ENCODE data around the gene AKAP8L.
A peak's percentile ranks its signal among the peaks of the same experiment; 100 is the strongest.
"Not testable (repeated sequence)": the region's sequence is repeated elsewhere in the genome, so short reads cannot be mapped to it uniquely, and the experiment has no call there.

AKAP8L gene

GRCh38 chr19:15358918-15359317 lies 59.9 kb downstream of the AKAP8L start:
- no peak overlapping the region for H3K27ac ChIP-seq (ENCODE audit: insufficient read depth, low read depth, low read length, poor library complexity, severe bottlenecking)
- H3K9me3 ChIP-seq (ENCODE audit: control insufficient read depth, low read length), result no peaks in the 10 kb centered on the region
- H3K36me3 ChIP-seq (ENCODE audit: control insufficient read depth, insufficient read depth, low read length), result peaks cover 55% of the 10 kb centered on the region
- H3K27me3 ChIP-seq (ENCODE audit: control insufficient read depth, insufficient read depth, low read length, poor library complexity, severe bottlenecking), result no peaks in the 10 kb centered on the region
- WGBS, 2 experiments, result 93 to 98% methylated on average over 3 of the region's 3 CpGs
- H3K4me3 ChIP-seq (ENCODE audit: insufficient read depth, low read depth, low read length), result no peak overlapping the region
- no peaks in the 10 kb centered on the region for H3K4me1 ChIP-seq (ENCODE audit: control insufficient read depth, insufficient read depth, low read length)

GRCh38 chr19:15357906-15358305 lies 60.9 kb downstream of the AKAP8L start:
- H3K9me3 ChIP-seq (ENCODE audit: control insufficient read depth, low read length), result no peaks in the 10 kb centered on the region
- no peaks in the 10 kb centered on the region for H3K4me1 ChIP-seq (ENCODE audit: control insufficient read depth, insufficient read depth, low read length)
- no peak overlapping the region for H3K4me3 ChIP-seq (ENCODE audit: insufficient read depth, low read depth, low read length)
- no peaks in the 10 kb centered on the region for H3K27me3 ChIP-seq (ENCODE audit: control insufficient read depth, insufficient read depth, low read length, poor library complexity, severe bottlenecking)
- H3K36me3 ChIP-seq (ENCODE audit: control insufficient read depth, insufficient read depth, low read length), result peaks cover 59% of the 10 kb centered on the region
- 91 to 96% methylated on average over 4 of the region's 4 CpGs for WGBS, 2 experiments
- H3K27ac ChIP-seq (ENCODE audit: insufficient read depth, low read depth, low read length, poor library complexity, severe bottlenecking), result no peak overlapping the region

GRCh38 chr19:15354566-15355296 lies 64.1 kb downstream of the AKAP8L start:
- H3K9me3 ChIP-seq (ENCODE audit: control insufficient read depth, low read length), result no peaks in the 10 kb centered on the region
- H3K4me1 ChIP-seq (ENCODE audit: control insufficient read depth, insufficient read depth, low read length), result no peaks in the 10 kb centered on the region
- H3K27me3 ChIP-seq (ENCODE audit: control insufficient read depth, insufficient read depth, low read length, poor library complexity, severe bottlenecking), result no peaks in the 10 kb centered on the region
- H3K27ac ChIP-seq (ENCODE audit: insufficient read depth, low read depth, low read length, poor library complexity, severe bottlenecking), result no peak overlapping the region
- 95 to 96% methylated on average over 27 of the region's 27 CpGs for WGBS, 2 experiments
- no peak overlapping the region for H3K4me3 ChIP-seq (ENCODE audit: insufficient read depth, low read depth, low read length)
- H3K36me3 ChIP-seq (ENCODE audit: control insufficient read depth, insufficient read depth, low read length), result peaks cover 36% of the 10 kb centered on the region

GRCh38 chr19:15353908-15354307 lies 64.9 kb downstream of the AKAP8L start:
- no peak overlapping the region for H3K27ac ChIP-seq (ENCODE audit: insufficient read depth, low read depth, low read length, poor library complexity, severe bottlenecking)
- H3K36me3 ChIP-seq (ENCODE audit: control insufficient read depth, insufficient read depth, low read length), result peaks cover 33% of the 10 kb centered on the region
- WGBS, 2 experiments, result 70 to 72% methylated on average over 4 of the region's 4 CpGs
- no peaks in the 10 kb centered on the region for H3K27me3 ChIP-seq (ENCODE audit: control insufficient read depth, insufficient read depth, low read length, poor library complexity, severe bottlenecking)
- H3K4me1 ChIP-seq (ENCODE audit: control insufficient read depth, insufficient read depth, low read length), result no peaks in the 10 kb centered on the region
- no peak overlapping the region for H3K4me3 ChIP-seq (ENCODE audit: insufficient read depth, low read depth, low read length)
- H3K9me3 ChIP-seq (ENCODE audit: control insufficient read depth, low read length), result no peaks in the 10 kb centered on the region

- H3K27ac ChIP-seq (ENCODE audit: insufficient read depth, low read depth, low read length, poor library complexity, severe bottlenecking); H3K9me3 ChIP-seq (ENCODE audit: control insufficient read depth, low read length); H3K4me1 ChIP-seq (ENCODE audit: control insufficient read depth, insufficient read depth, low read length); H3K4me3 ChIP-seq (ENCODE audit: insufficient read depth, low read depth, low read length); H3K27me3 ChIP-seq (ENCODE audit: control insufficient read depth, insufficient read depth, low read length, poor library complexity, severe bottlenecking): not testable (repeated sequence)
- peaks cover 22% of the 10 kb centered on the region for H3K36me3 ChIP-seq (ENCODE audit: control insufficient read depth, insufficient read depth, low read length)
- 93 to 94% methylated on average over 8 of the region's 8 CpGs for WGBS, 2 experiments
Measured at GRCh38 chr19:15352535-15352934, 66.3 kb downstream of the AKAP8L start.

- H3K36me3 ChIP-seq (ENCODE audit: control insufficient read depth, insufficient read depth, low read length); H3K4me1 ChIP-seq (ENCODE audit: control insufficient read depth, insufficient read depth, low read length); H3K27me3 ChIP-seq (ENCODE audit: control insufficient read depth, insufficient read depth, low read length, poor library complexity, severe bottlenecking); H3K27ac ChIP-seq (ENCODE audit: insufficient read depth, low read depth, low read length, poor library complexity, severe bottlenecking); H3K4me3 ChIP-seq (ENCODE audit: insufficient read depth, low read depth, low read length); H3K9me3 ChIP-seq (ENCODE audit: control insufficient read depth, low read length): not testable (repeated sequence)
- whole genome bisulfite sequencing, 2 experiments, result 95 to 97% methylated on average over 8 to 11 of the region's 11 CpGs
Measured at GRCh38 chr19:15341328-15341727, 77.5 kb downstream of the AKAP8L start.

- no peaks in the 10 kb centered on the region for H3K9me3 ChIP-seq (ENCODE audit: control insufficient read depth, low read length)
- 91 to 96% methylated on average over 4 of the region's 4 CpGs for WGBS, 2 experiments
Measured at GRCh38 chr19:15340086-15340485, 78.7 kb downstream of the AKAP8L start.

GRCh38 chr19:15337202-15337601 lies 81.6 kb downstream of the AKAP8L start:
- Histone ChIP-seq H3K36me3 (ENCODE audit: control insufficient read depth, insufficient read depth, low read length) (no peaks in the 10 kb centered on the region), H3K27me3 (ENCODE audit: control insufficient read depth, insufficient read depth, low read length, poor library complexity, severe bottlenecking) (no peaks in the 10 kb centered on the region), H3K27ac (ENCODE audit: insufficient read depth, low read depth, low read length, poor library complexity, severe bottlenecking) (no peak overlapping the region), H3K9me3 (ENCODE audit: control insufficient read depth, low read length) (no peaks in the 10 kb centered on the region), H3K4me1 (ENCODE audit: control insufficient read depth, insufficient read depth, low read length) (no peaks in the 10 kb centered on the region), H3K4me3 (ENCODE audit: insufficient read depth, low read depth, low read length) (no peak overlapping the region)
- WGBS, 2 experiments, result 92 to 93% methylated on average over 8 of the region's 8 CpGs

More at GRCh38 chr19:15340086-15340485, 78.7 kb downstream of the AKAP8L start:
- no peaks in the 10 kb centered on the region for H3K36me3 ChIP-seq (ENCODE audit: control insufficient read depth, insufficient read depth, low read length)
- no peak overlapping the region for H3K4me3 ChIP-seq (ENCODE audit: insufficient read depth, low read depth, low read length)
- no peak overlapping the region for H3K27ac ChIP-seq (ENCODE audit: insufficient read depth, low read depth, low read length, poor library complexity, severe bottlenecking)
- H3K27me3 ChIP-seq (ENCODE audit: control insufficient read depth, insufficient read depth, low read length, poor library complexity, severe bottlenecking), result no peaks in the 10 kb centered on the region
- no peaks in the 10 kb centered on the region for H3K4me1 ChIP-seq (ENCODE audit: control insufficient read depth, insufficient read depth, low read length)

GRCh38 chr19:15335992-15336391 lies 82.8 kb downstream of the AKAP8L start:
- not testable (repeated sequence) for H3K27me3 ChIP-seq (ENCODE audit: control insufficient read depth, insufficient read depth, low read length, poor library complexity, severe bottlenecking); H3K4me1 ChIP-seq (ENCODE audit: control insufficient read depth, insufficient read depth, low read length); H3K9me3 ChIP-seq (ENCODE audit: control insufficient read depth, low read length); H3K27ac ChIP-seq (ENCODE audit: insufficient read depth, low read depth, low read length, poor library complexity, severe bottlenecking); H3K4me3 ChIP-seq (ENCODE audit: insufficient read depth, low read depth, low read length); H3K36me3 ChIP-seq (ENCODE audit: control insufficient read depth, insufficient read depth, low read length)
- 85 to 87% methylated on average over 7 of the region's 7 CpGs for WGBS, 2 experiments

- peak within 1 kb of the TSS; percentile 86 for H3K27ac ChIP-seq (ENCODE audit: insufficient read depth, low read depth, low read length, poor library complexity, severe bottlenecking)
- 3 to 4% methylated on average over 81 of the region's 81 CpGs for WGBS, 2 experiments
- peaks cover 6% of the 10 kb centered on the region for H3K4me1 ChIP-seq (ENCODE audit: control insufficient read depth, insufficient read depth, low read length)
- H3K27me3 ChIP-seq (ENCODE audit: control insufficient read depth, insufficient read depth, low read length, poor library complexity, severe bottlenecking), result no peaks in the 10 kb centered on the region
- H3K4me3 ChIP-seq (ENCODE audit: insufficient read depth, low read depth, low read length), result peak within 1 kb of the TSS; percentile 95
- H3K36me3 ChIP-seq (ENCODE audit: control insufficient read depth, insufficient read depth, low read length), result no peaks in the 10 kb centered on the region
- H3K9me3 ChIP-seq (ENCODE audit: control insufficient read depth, low read length), result no peaks in the 10 kb centered on the region
Measured at GRCh38 chr19:15332311-15332996, 86.3 kb downstream of the AKAP8L start, which contains the start of gene BRD4. Gene BRD4 (minus strand): TSS chr19:15332539. CDS start chr19:15273099, 59,440 bp downstream.
